ENCODE results near the gene LDB1.

- TF ChIP-seq CTCF (conservative IDR thresholded peaks at IDR 0.05) (no peak), ZFX (IDR thresholded peaks at IDR 0.05) (no peak)
Observed at GRCh38 chr10:102146971-102147428, 26.8 kb upstream of the LDB1 start.

Data from C4-2B (cell line).